H1 (cell line): Measurements from ENCODE around the gene ASTN1. TPM values are rescaled to one million over a fixed set of nuclear protein-coding genes. Genes with fewer than 3 reads are reported as not detected.

Source experiments
- CTCF ChIA-PET: fragments of 300-600 bp; sonication (Branson Sonifier 250); formaldehyde crosslinking; loops from one replicate; lab custom pipeline; 2021; ENCODE audit not compliant: partially characterized antibody; lab: Charles Lee
- POLR2A ChIA-PET: fragments of 300-600 bp; sonication (Branson Sonifier 250); formaldehyde crosslinking; loops from one replicate; lab custom pipeline; 2021; ENCODE audit warnings: inconsistent platforms; ENCODE audit not compliant: partially characterized antibody; lab: Charles Lee
- DNase-seq, 2 experiments: peaks; one replicate each; pipeline versions ENCODE4 v3.0.0 to v3.0.0-alpha.2; 2010 to 2022; ENCODE audit warnings: low spot score in 2 of 2, low read depth in 1 of 2, mixed read lengths in 1 of 2
- FAIRE-seq: peaks from 2 replicates; lab custom pipeline; 2011; peaks lifted over from hg19 to GRCh38; lab: Jason Lieb, UNC
- H2AFZ ChIP-seq: 2 replicates; pipeline ENCODE4 v1.8.1; 2012; ENCODE audit warnings: low read length, inconsistent platforms
- H2AK5ac ChIP-seq: 2 replicates; pipeline ENCODE4 v1.6.1; 2013; ENCODE audit warnings: low read depth, low read length
- H2BK120ac ChIP-seq: replicated peaks from 2 replicates; pipeline ENCODE3; 2013; ENCODE audit warnings: low read depth, low read length, inconsistent platforms
- H2BK12ac ChIP-seq: 2 replicates; pipeline ENCODE4 v1.6.1; 2013; ENCODE audit warnings: low read depth, low read length
- H2BK15ac ChIP-seq: 2 replicates; pipeline ENCODE4 v1.6.1; 2013; ENCODE audit warnings: low read length
- H2BK20ac ChIP-seq: 2 replicates; pipeline ENCODE4 v1.6.1; 2013; ENCODE audit warnings: low read length
- H2BK5ac ChIP-seq: 2 replicates; pipeline ENCODE4 v1.6.1; 2013; ENCODE audit warnings: low read depth, low read length
- H3K14ac ChIP-seq: 2 replicates; pipeline ENCODE4 v1.6.1; 2013; ENCODE audit warnings: inconsistent platforms; ENCODE audit not compliant: insufficient read length
- H3K18ac ChIP-seq: 2 replicates; pipeline ENCODE4 v1.6.1; 2013; ENCODE audit warnings: low read length; ENCODE audit errors: extremely low read depth
- H3K23ac ChIP-seq: 2 replicates; pipeline ENCODE4 v1.6.1; 2013; ENCODE audit warnings: inconsistent platforms; ENCODE audit not compliant: insufficient read length
- H3K23me2 ChIP-seq: 2 replicates; pipeline ENCODE4 v1.6.1; 2013; ENCODE audit warnings: low read depth, low read length
- H3K27ac ChIP-seq: 2 replicates; pipeline ENCODE4 v1.6.1; 2011; ENCODE audit warnings: low read depth, low read length, inconsistent platforms
- H3K27me3 ChIP-seq, 4 experiments: replicated peaks in 1 of 4; 1 replicate in 1 of 4; 2 replicates in 3 of 4; pipeline versions ENCODE4 v1.6.1 to v1.8.1; 2011 to 2013; ENCODE audit warnings: low read length in 3 of 4, mild to moderate bottlenecking in 3 of 4, inconsistent platforms in 2 of 4, mixed read lengths in 2 of 4, moderate library complexity in 1 of 4; ENCODE audit not compliant: control insufficient read depth in 3 of 4, insufficient read depth in 3 of 4; ENCODE audit errors: extremely low read depth in 1 of 4
- H3K36me3 ChIP-seq, 4 experiments: 2 replicates each; pipeline versions ENCODE4 v1.6.1 to v1.8.1; 2011 to 2013; ENCODE audit warnings: mild to moderate bottlenecking in 4 of 4, low read length in 3 of 4, moderate library complexity in 2 of 4, control low read depth in 1 of 4, inconsistent platforms in 1 of 4; ENCODE audit not compliant: insufficient read depth in 4 of 4, control insufficient read depth in 2 of 4
- H3K4ac ChIP-seq: replicated peaks from 2 replicates; pipeline ENCODE3; 2013; ENCODE audit warnings: low read length, low read depth, mixed read lengths, inconsistent platforms; ENCODE audit not compliant: insufficient read length
- H3K4me1 ChIP-seq, 4 experiments: replicated peaks in 1 of 4; 1 replicate in 1 of 4; 2 replicates in 3 of 4; pipeline versions ENCODE4 v1.6.1 to v1.8.1; 2011 to 2013; ENCODE audit warnings: low read length in 3 of 4, inconsistent platforms in 2 of 4, mixed read lengths in 1 of 4; ENCODE audit not compliant: insufficient read depth in 4 of 4, control insufficient read depth in 3 of 4
- H3K4me2 ChIP-seq, 2 experiments: 2 replicates each; pipeline versions ENCODE4 v1.6.1 to v1.8.1; 2011 to 2013; ENCODE audit warnings: low read depth in 2 of 2, low read length in 2 of 2, control low read depth in 1 of 2, inconsistent platforms in 1 of 2, mild to moderate bottlenecking in 1 of 2; ENCODE audit not compliant: insufficient read depth in 1 of 2
- H3K4me3 ChIP-seq, 4 experiments: fragments of 200-600, 300-600 bp in 1 of 4; sonication (generic), shearing (Covaris generic), sonication (Bioruptor Twin) in 1 of 4; 2 replicates each; pipeline versions ENCODE4 v1.5.1 to v1.8.1; 2011 to 2016; ENCODE audit warnings: low read length in 4 of 4, low read depth in 3 of 4, control low read depth in 2 of 4, inconsistent platforms in 2 of 4, mild to moderate bottlenecking in 2 of 4, mixed read lengths in 1 of 4, moderate library complexity in 1 of 4; ENCODE audit not compliant: insufficient read depth in 2 of 4; ENCODE audit errors: extremely low read depth in 1 of 4
- H3K56ac ChIP-seq: replicated peaks from 2 replicates; pipeline ENCODE3; 2013; ENCODE audit warnings: low read depth, mild to moderate bottlenecking, mixed read lengths, low read length, inconsistent platforms; ENCODE audit not compliant: insufficient read length
- H3K79me1 ChIP-seq: 2 replicates; pipeline ENCODE4 v1.6.1; 2013; ENCODE audit warnings: low read depth, low read length, control low read depth
- H3K79me2 ChIP-seq, 2 experiments: 2 replicates each; pipeline versions ENCODE4 v1.6.1 to v1.8.1; 2012 to 2013; ENCODE audit warnings: low read length in 2 of 2, mild to moderate bottlenecking in 2 of 2, inconsistent platforms in 1 of 2; ENCODE audit not compliant: insufficient read depth in 2 of 2, control insufficient read depth in 1 of 2
- H3K9ac ChIP-seq, 4 experiments: replicated peaks in 1 of 4; 1 replicate in 1 of 4; 2 replicates in 3 of 4; pipeline versions ENCODE4 v1.6.1 to v1.8.1; 2011 to 2013; ENCODE audit warnings: low read depth in 3 of 4, low read length in 3 of 4, control low read depth in 2 of 4, mild to moderate bottlenecking in 2 of 4, moderate library complexity in 2 of 4, inconsistent platforms in 1 of 4; ENCODE audit errors: extremely low read depth in 1 of 4
- H3K9me3 ChIP-seq, 2 experiments: 2 replicates each; pipeline versions ENCODE4 v1.6.1 to v1.8.1; 2012 to 2013; ENCODE audit warnings: mild to moderate bottlenecking in 2 of 2, moderate library complexity in 2 of 2, control low read depth in 1 of 2, inconsistent platforms in 1 of 2, low read depth in 1 of 2, low read length in 1 of 2, mixed read lengths in 1 of 2; ENCODE audit not compliant: insufficient read depth in 2 of 2
- H4K20me1 ChIP-seq, 2 experiments: replicated peaks in 1 of 2; 2 replicates each; pipeline versions ENCODE3 to v1.8.1; 2011 to 2013; ENCODE audit warnings: inconsistent platforms in 2 of 2, low read length in 2 of 2, mild to moderate bottlenecking in 1 of 2; ENCODE audit not compliant: insufficient read depth in 2 of 2, control insufficient read depth in 1 of 2
- H4K5ac ChIP-seq: 2 replicates; pipeline ENCODE4 v1.6.1; 2013; ENCODE audit warnings: low read length, low read depth, mixed read lengths, inconsistent platforms; ENCODE audit not compliant: insufficient read length
- H4K8ac ChIP-seq: 2 replicates; pipeline ENCODE4 v1.8.0; 2013; ENCODE audit warnings: mild to moderate bottlenecking, moderate library complexity, low read length, inconsistent platforms; ENCODE audit not compliant: insufficient read depth; ENCODE audit errors: extremely low read depth
- H4K91ac ChIP-seq: replicated peaks from 2 replicates; pipeline ENCODE3; 2013; ENCODE audit warnings: low read length, mixed read lengths, inconsistent platforms; ENCODE audit not compliant: insufficient read length
- CTCF ChIP-seq, 3 experiments: IDR thresholded peaks; 1 replicate in 2 of 3; 2 replicates in 1 of 3; pipeline versions ENCODE4 v1.5.1 to v1.6.1; 2011; ENCODE audit warnings: low read length in 3 of 3, mild to moderate bottlenecking in 3 of 3, inconsistent platforms in 2 of 3, low read depth in 1 of 3, moderate library complexity in 1 of 3; ENCODE audit not compliant: insufficient read depth in 1 of 3; ENCODE audit errors: control extremely low read depth in 1 of 3
- HDAC2 ChIP-seq, 2 experiments: fragments of 300-600 bp in 1 of 2; sonication (generic) in 1 of 2; IDR thresholded peaks; 2 replicates each; pipeline ENCODE4 v1.6.1; 2011 to 2012; ENCODE audit warnings: low read depth in 2 of 2, low read length in 2 of 2, mild to moderate bottlenecking in 2 of 2, moderate library complexity in 2 of 2, borderline replicate concordance in 1 of 2, inconsistent platforms in 1 of 2
- JUND ChIP-seq: IDR thresholded peaks from 2 replicates; pipeline ENCODE4 v1.6.1; 2011; ENCODE audit warnings: mild to moderate bottlenecking, improper control_type of control experiment, low read length
- SIX5 ChIP-seq: IDR thresholded peaks from 2 replicates; pipeline ENCODE4 v1.6.1; 2011; ENCODE audit warnings: mild to moderate bottlenecking, low read depth, low read length
- SRF ChIP-seq: IDR thresholded peaks from 2 replicates; pipeline ENCODE4 v1.6.1; 2011; ENCODE audit warnings: mild to moderate bottlenecking, low read depth, low read length, moderate library complexity
- TAF1 ChIP-seq: IDR thresholded peaks from 2 replicates; pipeline ENCODE4 v1.6.1; 2011; ENCODE audit warnings: mild to moderate bottlenecking, low read depth, low read length
- TCF12 ChIP-seq: IDR thresholded peaks from 2 replicates; pipeline ENCODE4 v1.6.1; 2011; ENCODE audit warnings: low read depth, mild to moderate bottlenecking, low read length
- WGBS, 2 experiments: shearing (Covaris generic) in 1 of 2; methylation state at CpG; one replicate each; pipeline versions ENCODE4 v1.1.6 to v1.1.7; 2013 to 2015; ENCODE audit warnings: low lambda C conversion rate in 2 of 2, mixed read lengths in 2 of 2, inconsistent platforms in 1 of 2, low coverage in 1 of 2, missing lambda C conversion rate in 1 of 2; ENCODE audit not compliant: insufficient replicate concordance in 2 of 2, insufficient coverage in 1 of 2, insufficient read length in 1 of 2; ENCODE audit errors: extremely low coverage in 1 of 2, missing lambda C conversion rate in 1 of 2; 5-methylcytosine and 5-hydroxymethylcytosine counted together
- polyA plus RNA-seq, 7 experiments: library from polyadenylated mRNA; depleted of rRNA in 3 of 7; stranded (reverse) in 5 of 7; unstranded in 2 of 7; fragments of >200 nt in 5 of 7; fragments of 200-250 nt in 2 of 7; gene quantifications; 1 replicate in 5 of 7; 2 replicates in 1 of 7; 4 replicates in 1 of 7; pipeline versions ENCODE4 v1.2.1 to v1.2.3, GENCODE V29; 2011 to 2013; ENCODE audit warnings: missing spikeins in 2 of 7, mixed read lengths in 2 of 7
- total RNA-seq: library from RNA; stranded (reverse); fragmentation: NEBNext Ultra II Directional; extraction: Animal tissue kit (Norgen Biotek cat#: 25700); gene quantifications from 2 replicates; pipeline ENCODE4 v1.2.1, GENCODE V29; 2021

Gene ASTN1
- total and polyA plus RNA-seq, 2 of the 8 experiments (the other 6 are each of a cell fraction or from before 2014, with no cell fraction given) = 2.9 to 4.1 TPM

GRCh38 chr1:177023249-177023648 lies 141.3 kb downstream of the ASTN1 start:
- H2BK5ac ChIP-seq = no peak overlapping the region
- H3K79me2 ChIP-seq = no peaks in the 10 kb centered on the region
- no peak overlapping the region for H2AK5ac ChIP-seq
- H2BK120ac ChIP-seq = no peak overlapping the region
- no peak overlapping the region for H3K56ac ChIP-seq
- H2BK20ac ChIP-seq = no peak overlapping the region
- TF ChIP-seq TAF1 (no peak), HDAC2 (IDR thresholded peaks at IDR 0.05; ENCODE audit: borderline replicate concordance in 1 of 2, low read depth in 2 of 2, low read length in 2 of 2) (no peak), CTCF (IDR thresholded peaks at IDR 0.05; ENCODE audit: control extremely low read depth in 1 of 3, insufficient read depth in 1 of 3, low read depth in 1 of 3, low read length in 3 of 3) (no peak), JUND (no peak), SRF (no peak), TCF12 (no peak), SIX5 (no peak)
- no peak overlapping the region for H4K5ac ChIP-seq
- H3K27me3 ChIP-seq = no peaks in the 10 kb centered on the region
- no peak overlapping the region for H2BK12ac ChIP-seq
- DNase-seq (no peak), FAIRE-seq (no peak)
- H3K4ac ChIP-seq = no peak overlapping the region
- H3K36me3 ChIP-seq = no peaks in the 10 kb centered on the region
- 92% methylated on average over 8 of the region's 14 CpGs; no CpG with 5 or more reads in 1 of the 2 experiments for whole genome bisulfite sequencing, 2 experiments
- no peaks in the 10 kb centered on the region for H3K9me3 ChIP-seq
- H3K23ac ChIP-seq = no peak overlapping the region
- no peaks in the 10 kb centered on the region for H3K23me2 ChIP-seq
- no peak overlapping the region for H3K14ac ChIP-seq
- no peaks in the 10 kb centered on the region for H4K20me1 ChIP-seq
- H3K9ac ChIP-seq = no peak overlapping the region
- no peak overlapping the region for H2BK15ac ChIP-seq
- no peak overlapping the region for H3K27ac ChIP-seq
- H2AFZ ChIP-seq = no peak overlapping the region
- H3K4me2 ChIP-seq = no peak overlapping the region
- H4K91ac ChIP-seq = no peak overlapping the region
- CTCF ChIA-PET = no interaction called here
- POLR2A ChIA-PET = no interaction called here
- H3K4me1 ChIP-seq = peaks cover 0 to 3% (median 0%) of the 10 kb centered on the region in 4 experiments; a peak in 1 of 7 replicates
- no peak overlapping the region for H4K8ac ChIP-seq
- H3K79me1 ChIP-seq = no peaks in the 10 kb centered on the region
- no peak overlapping the region for H3K4me3 ChIP-seq
- H3K18ac ChIP-seq = no peak overlapping the region
